Measurements from ENCODE around the gene TFAP2D. TPM values are rescaled to one million over a fixed set of nuclear protein-coding genes. Genes with fewer than 3 reads are reported as not detected.
A peak's percentile ranks its signal among the peaks of the same experiment; 100 is the strongest.

The TFAP2D gene
- total RNA-seq, 1 experiment from 2014 or later = not detected

DNA sequence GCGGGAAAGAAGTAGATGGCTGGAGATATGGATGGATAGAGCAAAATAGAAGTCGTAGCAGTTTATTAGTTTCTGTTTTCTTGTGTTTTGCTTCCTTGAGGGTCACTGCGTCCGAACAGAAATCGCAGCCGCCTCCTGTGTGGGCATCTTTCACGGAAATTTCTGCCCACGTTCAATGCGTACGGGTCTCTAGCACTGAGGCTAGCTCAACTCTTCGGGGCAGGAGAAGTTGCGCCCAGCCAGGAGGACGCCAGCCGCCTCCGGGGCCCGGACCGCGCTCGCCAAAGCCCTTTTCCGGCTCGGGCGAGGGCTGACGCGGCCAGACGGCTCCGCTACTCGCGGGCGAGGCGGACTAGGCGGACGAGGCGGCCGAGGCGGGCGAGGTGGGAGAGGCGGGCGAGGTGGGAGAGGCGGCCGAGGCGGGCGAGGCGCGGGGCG lies 106.2 kb downstream of the TFAP2D start:
- Histone ChIP-seq H3K36me3 (replicated peaks; ENCODE audit: control insufficient read depth, insufficient read depth, low read length) (no peaks in the 10 kb centered on the region), H3K4me3 (ENCODE audit: insufficient read depth, low read depth, low read length) (no peak overlapping the region), H3K27me3 (ENCODE audit: control insufficient read depth, insufficient read depth, low read length) (peaks cover 97% of the 10 kb centered on the region)
- peak; percentile 77 for DNase-seq

DNA sequence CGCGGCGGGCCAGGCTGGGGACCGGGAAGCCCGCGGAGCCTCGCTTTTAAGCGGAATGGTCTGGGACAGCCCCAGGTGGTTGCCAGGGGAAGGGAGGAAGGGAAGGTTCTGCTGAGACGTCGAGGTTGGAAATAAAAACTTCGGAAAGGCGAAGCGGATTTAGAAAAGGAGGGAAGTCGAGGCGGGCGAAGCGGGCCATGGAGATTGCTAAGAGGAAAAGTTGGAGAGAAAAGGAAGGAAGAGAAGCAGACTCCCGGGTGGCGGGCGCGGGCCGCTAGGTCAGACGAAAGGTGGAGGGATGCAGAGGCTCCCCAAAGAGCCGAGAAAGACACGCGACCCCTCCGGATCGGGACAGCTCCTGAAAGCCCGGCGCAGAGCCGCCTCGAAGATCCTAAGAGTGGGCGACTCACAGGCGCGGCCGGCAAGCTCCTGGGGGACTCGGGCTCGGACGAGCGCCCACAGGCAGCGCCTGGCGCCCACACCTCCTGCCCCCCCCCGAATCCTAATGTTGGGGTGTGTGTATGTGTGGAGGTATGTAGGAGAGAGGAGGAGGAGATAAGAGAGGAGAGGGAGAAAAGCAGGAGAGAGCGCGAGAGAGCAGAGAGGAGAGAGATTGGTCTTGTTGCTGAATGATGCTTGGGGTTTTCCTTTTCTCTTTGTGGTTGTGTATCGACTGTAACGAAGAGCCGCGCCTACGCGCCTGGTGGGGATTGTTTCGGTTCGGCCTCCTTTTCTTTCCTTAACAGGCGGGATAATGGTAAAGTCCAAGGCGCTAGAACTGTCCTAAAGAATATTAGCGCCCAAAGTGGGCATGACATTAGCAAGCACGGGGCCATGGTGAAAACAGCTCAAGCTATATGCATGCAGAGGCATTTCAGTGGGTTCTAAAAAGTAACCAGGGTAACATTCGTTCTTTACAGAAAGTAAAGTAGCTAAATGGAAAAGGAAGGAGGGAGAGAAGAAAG lies 106.9 kb downstream of the TFAP2D start:
- Histone ChIP-seq H3K4me3 (ENCODE audit: insufficient read depth, low read depth, low read length) (peak overlapping the region; percentile 10; the same call in 1 of the 2 replicates), H3K27me3 (ENCODE audit: control insufficient read depth, insufficient read depth, low read length) (peaks cover 96% of the 10 kb centered on the region), H3K36me3 (replicated peaks; ENCODE audit: control insufficient read depth, insufficient read depth, low read length) (no peaks in the 10 kb centered on the region)
- peak; percentile 76 for DNase-seq

DNA sequence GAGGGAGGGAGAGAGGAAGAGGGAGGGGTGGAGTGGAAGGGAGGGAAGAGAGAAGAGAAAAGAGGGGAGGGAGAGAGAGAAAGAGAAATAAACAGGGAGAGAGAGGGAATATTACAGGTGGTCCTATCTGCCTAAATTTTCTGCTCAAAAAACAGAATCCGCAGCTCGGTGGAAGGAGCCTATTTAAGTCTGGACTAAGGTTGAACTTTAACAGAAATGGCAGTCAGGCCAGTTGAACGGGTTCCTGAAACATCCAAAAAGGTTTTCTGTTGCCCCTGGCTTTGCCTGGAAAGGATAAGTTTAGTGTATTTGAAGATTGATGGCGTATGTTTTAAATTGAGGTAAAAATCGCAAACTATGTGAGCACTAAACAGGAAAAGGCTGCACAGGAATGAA lies 107.5 kb downstream of the TFAP2D start:
- H3K27me3 ChIP-seq (ENCODE audit: control insufficient read depth, insufficient read depth, low read length) = peaks cover 96% of the 10 kb centered on the region
- H3K36me3 ChIP-seq (replicated peaks; ENCODE audit: control insufficient read depth, insufficient read depth, low read length) = no peaks in the 10 kb centered on the region
- no peak for DNase-seq
- H3K4me3 ChIP-seq (ENCODE audit: insufficient read depth, low read depth, low read length) = no peak overlapping the region

DNA sequence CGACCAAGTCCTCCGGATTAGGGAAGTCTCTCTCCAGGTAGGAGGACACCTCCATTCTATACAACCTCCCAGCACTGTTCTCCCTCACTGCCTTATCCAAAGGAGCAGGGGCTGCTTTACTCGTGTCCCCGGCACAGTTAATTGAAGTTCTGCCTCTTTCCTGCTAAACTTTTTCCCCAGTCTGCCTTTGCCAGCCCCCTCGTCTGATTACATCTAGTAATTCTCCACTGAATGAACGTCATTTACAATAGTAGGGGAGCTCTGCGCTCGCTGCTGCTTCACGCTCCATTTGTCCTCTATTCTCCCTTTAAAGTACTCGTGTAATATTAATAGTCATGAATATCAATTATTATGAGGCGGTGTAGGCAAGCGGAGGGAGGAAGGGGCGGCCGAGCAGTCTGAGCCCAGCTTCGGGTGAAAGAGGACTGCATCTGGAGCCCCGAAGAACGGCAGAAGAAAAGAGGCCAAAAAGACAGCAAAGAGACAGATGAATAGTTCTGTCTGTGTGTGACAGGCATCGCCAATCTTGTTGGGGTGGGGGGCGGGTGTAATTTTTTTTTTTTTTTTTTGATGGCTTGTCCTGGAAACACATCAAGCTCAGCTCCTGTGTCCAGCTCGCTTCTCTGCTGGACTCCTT lies 108.2 kb downstream of the TFAP2D start:
- Histone ChIP-seq H3K4me3 (ENCODE audit: insufficient read depth, low read depth, low read length) (no peak overlapping the region), H3K27me3 (ENCODE audit: control insufficient read depth, insufficient read depth, low read length) (peaks cover 98% of the 10 kb centered on the region), H3K36me3 (replicated peaks; ENCODE audit: control insufficient read depth, insufficient read depth, low read length) (no peaks in the 10 kb centered on the region)
- no peak for DNase-seq

DNA sequence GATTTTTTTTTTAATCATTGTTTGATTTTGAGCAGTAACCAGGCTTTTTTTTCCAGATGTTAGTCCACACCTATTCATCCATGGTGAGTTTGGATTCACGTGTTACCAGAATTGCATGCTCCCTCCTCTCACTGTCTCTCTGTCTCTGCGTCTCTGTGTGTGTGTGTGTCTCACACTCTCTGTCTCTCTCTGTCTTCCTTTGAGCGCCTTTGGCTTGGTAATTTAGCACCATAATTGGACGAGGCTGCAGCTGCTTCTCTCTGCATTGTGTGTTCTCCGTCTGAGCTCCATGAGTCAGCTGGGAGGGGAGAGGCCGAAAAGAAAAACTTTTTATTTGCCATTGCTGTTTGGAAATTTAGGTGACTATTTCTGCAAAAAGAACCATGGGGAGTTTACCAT lies 108.8 kb downstream of the TFAP2D start:
- DNase-seq = no peak
- peaks cover 98% of the 10 kb centered on the region for H3K27me3 ChIP-seq (ENCODE audit: control insufficient read depth, insufficient read depth, low read length)
- no peak overlapping the region for H3K4me3 ChIP-seq (ENCODE audit: insufficient read depth, low read depth, low read length)
- H3K36me3 ChIP-seq (replicated peaks; ENCODE audit: control insufficient read depth, insufficient read depth, low read length) = no peaks in the 10 kb centered on the region

Other genes starting within 250 kb of the TFAP2D start
- gene TFAP2B, start 105.3 kb downstream of the TFAP2D start, total RNA-seq (2014; rRNA removed; shearing (Covaris generic)) = not detected in 2 replicates